Measurements from ENCODE around the gene ZNF366. TPM values are rescaled to one million over a fixed set of nuclear protein-coding genes. Genes with fewer than 3 reads are reported as not detected.

ZNF366 gene
- total and polyA plus RNA-seq, 2 of the 13 experiments (the other 11 are each of a cell fraction or from before 2014, with no cell fraction given) = not detected

GRCh38 chr5:72468024-72468423 is 39.2 kb downstream of the ZNF366 start:
- no peaks in the 10 kb centered on the region for H3K9me3 ChIP-seq (ENCODE audit: low read length)
- in situ Hi-C loops (cut with HindIII; ENCODE audit: extremely low pct_ligation_motif_present, low pct_unique_long_range_greater_than_20kb) (no loop called here), intact Hi-C loops (cut with micrococcal nuclease; ENCODE audit: unreplicated experiment) (no loop called here)
- FAIRE-seq = no peak
- no peaks in the 10 kb centered on the region for H3K4me1 ChIP-seq (ENCODE audit: insufficient read depth, low read length)
- H2AFZ ChIP-seq (ENCODE audit: low read length) = no peak overlapping the region
- H4K20me1 ChIP-seq (ENCODE audit: insufficient read depth, low read length) = no peaks in the 10 kb centered on the region
- ChIA-PET CTCF (ENCODE audit: low intra/inter-chr PET ratio, low total read pairs) (no interaction called here), POLR2A (no interaction called here)
- H3K79me2 ChIP-seq (ENCODE audit: insufficient read depth, low read length) = no peaks in the 10 kb centered on the region
- H3K36me3 ChIP-seq (replicated peaks in 1 of 2; ENCODE audit: control insufficient read depth in 1 of 2, insufficient read depth in 2 of 2, low read length in 2 of 2) = no peaks in the 10 kb centered on the region
- DNase-seq (ENCODE audit: low spot score) = no peak
- no TSS peak for BruUV-seq (replicated peaks)
- 21% methylated on average over 5 of the region's 5 CpGs for WGBS (ENCODE audit: low lambda C conversion rate)
- H3K27ac ChIP-seq (ENCODE audit: extremely low read length, insufficient read depth, low read length) = no peak overlapping the region
- TF ChIP-seq NR3C1 (CRISPR knock-in tag; IDR thresholded peaks at IDR 0.05) (no peak), ZNF552 (CRISPR knock-in tag; IDR thresholded peaks at IDR 0.05; ENCODE audit: borderline replicate concordance) (no peak), CEBPZ (IDR thresholded peaks at IDR 0.05; ENCODE audit: low read length) (no peak), ERF (CRISPR knock-in tag; IDR thresholded peaks at IDR 0.05) (no peak), ZZZ3 (CRISPR knock-in tag; IDR thresholded peaks at IDR 0.05; ENCODE audit: borderline replicate concordance) (no peak), ZNF577 (CRISPR knock-in tag; IDR thresholded peaks at IDR 0.05; ENCODE audit: borderline replicate concordance, low read depth) (no peak), SMC3 (IDR thresholded peaks at IDR 0.05; ENCODE audit: low read length) (no peak)
- TF ChIP-seq, protein P1, sequence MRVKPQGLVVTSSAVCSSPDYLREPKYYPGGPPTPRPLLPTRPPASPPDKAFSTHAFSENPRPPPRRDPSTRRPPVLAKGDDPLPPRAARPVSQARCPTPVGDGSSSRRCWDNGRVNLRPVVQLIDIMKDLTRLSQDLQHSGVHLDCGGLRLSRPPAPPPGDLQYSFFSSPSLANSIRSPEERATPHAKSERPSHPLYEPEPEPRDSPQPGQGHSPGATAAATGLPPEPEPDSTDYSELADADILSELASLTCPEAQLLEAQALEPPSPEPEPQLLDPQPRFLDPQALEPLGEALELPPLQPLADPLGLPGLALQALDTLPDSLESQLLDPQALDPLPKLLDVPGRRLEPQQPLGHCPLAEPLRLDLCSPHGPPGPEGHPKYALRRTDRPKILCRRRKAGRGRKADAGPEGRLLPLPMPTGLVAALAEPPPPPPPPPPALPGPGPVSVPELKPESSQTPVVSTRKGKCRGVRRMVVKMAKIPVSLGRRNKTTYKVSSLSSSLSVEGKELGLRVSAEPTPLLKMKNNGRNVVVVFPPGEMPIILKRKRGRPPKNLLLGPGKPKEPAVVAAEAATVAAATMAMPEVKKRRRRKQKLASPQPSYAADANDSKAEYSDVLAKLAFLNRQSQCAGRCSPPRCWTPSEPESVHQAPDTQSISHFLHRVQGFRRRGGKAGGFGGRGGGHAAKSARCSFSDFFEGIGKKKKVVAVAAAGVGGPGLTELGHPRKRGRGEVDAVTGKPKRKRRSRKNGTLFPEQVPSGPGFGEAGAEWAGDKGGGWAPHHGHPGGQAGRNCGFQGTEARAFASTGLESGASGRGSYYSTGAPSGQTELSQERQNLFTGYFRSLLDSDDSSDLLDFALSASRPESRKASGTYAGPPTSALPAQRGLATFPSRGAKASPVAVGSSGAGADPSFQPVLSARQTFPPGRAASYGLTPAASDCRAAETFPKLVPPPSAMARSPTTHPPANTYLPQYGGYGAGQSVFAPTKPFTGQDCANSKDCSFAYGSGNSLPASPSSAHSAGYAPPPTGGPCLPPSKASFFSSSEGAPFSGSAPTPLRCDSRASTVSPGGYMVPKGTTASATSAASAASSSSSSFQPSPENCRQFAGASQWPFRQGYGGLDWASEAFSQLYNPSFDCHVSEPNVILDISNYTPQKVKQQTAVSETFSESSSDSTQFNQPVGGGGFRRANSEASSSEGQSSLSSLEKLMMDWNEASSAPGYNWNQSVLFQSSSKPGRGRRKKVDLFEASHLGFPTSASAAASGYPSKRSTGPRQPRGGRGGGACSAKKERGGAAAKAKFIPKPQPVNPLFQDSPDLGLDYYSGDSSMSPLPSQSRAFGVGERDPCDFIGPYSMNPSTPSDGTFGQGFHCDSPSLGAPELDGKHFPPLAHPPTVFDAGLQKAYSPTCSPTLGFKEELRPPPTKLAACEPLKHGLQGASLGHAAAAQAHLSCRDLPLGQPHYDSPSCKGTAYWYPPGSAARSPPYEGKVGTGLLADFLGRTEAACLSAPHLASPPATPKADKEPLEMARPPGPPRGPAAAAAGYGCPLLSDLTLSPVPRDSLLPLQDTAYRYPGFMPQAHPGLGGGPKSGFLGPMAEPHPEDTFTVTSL (CRISPR knock-in tag; IDR thresholded peaks at IDR 0.05; ENCODE audit: borderline replicate concordance) = no peak
- TF ChIP-seq, protein P2, sequence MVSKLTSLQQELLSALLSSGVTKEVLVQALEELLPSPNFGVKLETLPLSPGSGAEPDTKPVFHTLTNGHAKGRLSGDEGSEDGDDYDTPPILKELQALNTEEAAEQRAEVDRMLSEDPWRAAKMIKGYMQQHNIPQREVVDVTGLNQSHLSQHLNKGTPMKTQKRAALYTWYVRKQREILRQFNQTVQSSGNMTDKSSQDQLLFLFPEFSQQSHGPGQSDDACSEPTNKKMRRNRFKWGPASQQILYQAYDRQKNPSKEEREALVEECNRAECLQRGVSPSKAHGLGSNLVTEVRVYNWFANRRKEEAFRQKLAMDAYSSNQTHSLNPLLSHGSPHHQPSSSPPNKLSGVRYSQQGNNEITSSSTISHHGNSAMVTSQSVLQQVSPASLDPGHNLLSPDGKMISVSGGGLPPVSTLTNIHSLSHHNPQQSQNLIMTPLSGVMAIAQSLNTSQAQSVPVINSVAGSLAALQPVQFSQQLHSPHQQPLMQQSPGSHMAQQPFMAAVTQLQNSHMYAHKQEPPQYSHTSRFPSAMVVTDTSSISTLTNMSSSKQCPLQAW (CRISPR knock-in tag; IDR thresholded peaks at IDR 0.05) = no peak
- TF ChIP-seq, protein P3, sequence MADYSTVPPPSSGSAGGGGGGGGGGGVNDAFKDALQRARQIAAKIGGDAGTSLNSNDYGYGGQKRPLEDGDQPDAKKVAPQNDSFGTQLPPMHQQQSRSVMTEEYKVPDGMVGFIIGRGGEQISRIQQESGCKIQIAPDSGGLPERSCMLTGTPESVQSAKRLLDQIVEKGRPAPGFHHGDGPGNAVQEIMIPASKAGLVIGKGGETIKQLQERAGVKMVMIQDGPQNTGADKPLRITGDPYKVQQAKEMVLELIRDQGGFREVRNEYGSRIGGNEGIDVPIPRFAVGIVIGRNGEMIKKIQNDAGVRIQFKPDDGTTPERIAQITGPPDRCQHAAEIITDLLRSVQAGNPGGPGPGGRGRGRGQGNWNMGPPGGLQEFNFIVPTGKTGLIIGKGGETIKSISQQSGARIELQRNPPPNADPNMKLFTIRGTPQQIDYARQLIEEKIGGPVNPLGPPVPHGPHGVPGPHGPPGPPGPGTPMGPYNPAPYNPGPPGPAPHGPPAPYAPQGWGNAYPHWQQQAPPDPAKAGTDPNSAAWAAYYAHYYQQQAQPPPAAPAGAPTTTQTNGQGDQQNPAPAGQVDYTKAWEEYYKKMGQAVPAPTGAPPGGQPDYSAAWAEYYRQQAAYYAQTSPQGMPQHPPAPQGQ (CRISPR knock-in tag; IDR thresholded peaks at IDR 0.05; ENCODE audit: borderline replicate concordance) = no peak
- ATAC-seq = no peak
- H3K9ac ChIP-seq (ENCODE audit: insufficient read depth, low read depth, low read length) = no peak overlapping the region
- no peak overlapping the region for H3K4me3 ChIP-seq (replicated peaks in 1 of 3; ENCODE audit: insufficient read depth in 1 of 3, low read depth in 2 of 3, low read length in 3 of 3)
- H3K4me2 ChIP-seq (ENCODE audit: low read depth, low read length) = no peak overlapping the region
- peaks cover 0 to 25% of the 10 kb centered on the region in 2 experiments; a peak in 3 of 5 replicates for H3K27me3 ChIP-seq (ENCODE audit: control insufficient read depth in 1 of 2, insufficient read depth in 2 of 2, low read length in 2 of 2)

Measured in HepG2 (cell line).